SK-N-SH (cell line): Measurements from ENCODE around the gene HDLBP.

ENCODE experiments used
- CTCF ChIP-seq: fragments of 200-600 bp; sonication (generic); IDR thresholded peaks from 2 replicates; pipeline ENCODE4 v1.6.1; 2017; ENCODE audit warnings: antibody characterized with exemption, mild to moderate bottlenecking, moderate library complexity
- FOXM1 ChIP-seq: IDR thresholded peaks from 2 replicates; pipeline ENCODE4 v1.4.0; 2012; ENCODE audit warnings: low read depth, mild to moderate bottlenecking
- GATA2 ChIP-seq: sonication (generic); formaldehyde crosslinking; IDR thresholded peaks from 2 replicates; pipeline ENCODE4 v1.5.0; 2020; ENCODE audit warnings: mild to moderate bottlenecking, missing genetic modification reagents
- JUND ChIP-seq: IDR thresholded peaks from 2 replicates; pipeline ENCODE4 v1.4.0; 2012
- MAX ChIP-seq: IDR thresholded peaks from 2 replicates; pipeline ENCODE4 v1.4.0; 2012; ENCODE audit warnings: low read depth
- MXI1 ChIP-seq: IDR thresholded peaks from 2 replicates; pipeline ENCODE4 v1.6.1; 2012; ENCODE audit warnings: mild to moderate bottlenecking, low read depth, low read length, improper control_type of control experiment
- POLR2AphosphoS5 ChIP-seq: IDR thresholded peaks from 2 replicates; pipeline ENCODE4 v1.6.1; 2012; ENCODE audit warnings: low read depth, low read length
- RAD21 ChIP-seq: IDR thresholded peaks from 2 replicates; pipeline ENCODE4 v1.6.1; 2012; ENCODE audit warnings: mild to moderate bottlenecking, low read length
- REST ChIP-seq: IDR thresholded peaks from 2 replicates; pipeline ENCODE4 v1.6.1; 2012; ENCODE audit warnings: mild to moderate bottlenecking, low read depth, low read length, moderate library complexity
- TAF1 ChIP-seq: IDR thresholded peaks from 2 replicates; pipeline ENCODE4 v1.6.1; 2012; ENCODE audit warnings: low read depth, mild to moderate bottlenecking, low read length, moderate library complexity, borderline replicate concordance
- USF2 ChIP-seq: fragments of 150-350 bp; IDR thresholded peaks from 2 replicates; pipeline ENCODE4 v1.6.1; 2017; ENCODE audit warnings: antibody characterized with exemption, low read length, low read depth, borderline replicate concordance

GRCh38 chr2:241289053-241289452 lies 26.4 kb downstream of the HDLBP start:
- TF ChIP-seq FOXM1 (no peak), REST (no peak), TAF1 (no peak), MAX (no peak), USF2 (no peak), CTCF (no peak), POLR2AphosphoS5 (no peak), MXI1 (no peak), RAD21 (no peak), JUND (no peak), GATA2 (CRISPR knock-in tag) (no peak)
